ENCODE measurements around the gene TCTA.

- TF ChIP-seq CTCF (IDR thresholded peaks at IDR 0.05 in 2 of 3, conservative IDR thresholded peaks at IDR 0.05 in 1 of 3; ENCODE audit: control insufficient read depth in 2 of 3, extremely low read depth in 1 of 3, insufficient read depth in 1 of 3, low read depth in 3 of 3, low read length in 3 of 3): no peak
- no peak for TF ChIP-seq ZBTB40 (IDR thresholded peaks at IDR 0.05; ENCODE audit: borderline replicate concordance)
- no peak for TF ChIP-seq MTA2 (IDR thresholded peaks at IDR 0.05; ENCODE audit: low read depth)
- no peak for TF ChIP-seq BCLAF1 (IDR thresholded peaks at IDR 0.05)
- TF ChIP-seq, protein P1, sequence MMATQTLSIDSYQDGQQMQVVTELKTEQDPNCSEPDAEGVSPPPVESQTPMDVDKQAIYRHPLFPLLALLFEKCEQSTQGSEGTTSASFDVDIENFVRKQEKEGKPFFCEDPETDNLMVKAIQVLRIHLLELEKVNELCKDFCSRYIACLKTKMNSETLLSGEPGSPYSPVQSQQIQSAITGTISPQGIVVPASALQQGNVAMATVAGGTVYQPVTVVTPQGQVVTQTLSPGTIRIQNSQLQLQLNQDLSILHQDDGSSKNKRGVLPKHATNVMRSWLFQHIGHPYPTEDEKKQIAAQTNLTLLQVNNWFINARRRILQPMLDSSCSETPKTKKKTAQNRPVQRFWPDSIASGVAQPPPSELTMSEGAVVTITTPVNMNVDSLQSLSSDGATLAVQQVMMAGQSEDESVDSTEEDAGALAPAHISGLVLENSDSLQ (IDR thresholded peaks at IDR 0.05): no peak
- no peak for TF ChIP-seq JUNB (IDR thresholded peaks at IDR 0.05)
- no peak for TF ChIP-seq POLR2AphosphoS5 (IDR thresholded peaks at IDR 0.05; ENCODE audit: low read length)
- TF ChIP-seq GABPA (IDR thresholded peaks at IDR 0.05; ENCODE audit: low read depth): no peak
- no peak for TF ChIP-seq POLR2A (IDR thresholded peaks at IDR 0.05; ENCODE audit: low read depth, low read length)
- TF ChIP-seq BMI1 (IDR thresholded peaks at IDR 0.05; ENCODE audit: borderline replicate concordance): no peak
- TF ChIP-seq POU2F2 (IDR thresholded peaks at IDR 0.05; ENCODE audit: borderline replicate concordance, low read depth, low read length): no peak
- TF ChIP-seq REST (IDR thresholded peaks at IDR 0.05; ENCODE audit: low read depth, low read length): no peak
- no peak for TF ChIP-seq JUND (IDR thresholded peaks at IDR 0.05; ENCODE audit: low read depth, low read length)
- TF ChIP-seq ZNF24 (IDR thresholded peaks at IDR 0.05): no peak
Measured at GRCh38 chr3:49445391-49445790, 33.2 kb downstream of the TCTA start.
